ENCODE data around the gene SLC12A7.

The SLC12A7 gene

GRCh38 chr5:1040571-1040970 is 71.3 kb downstream of the SLC12A7 start:
- TF ChIP-seq, protein P1, sequence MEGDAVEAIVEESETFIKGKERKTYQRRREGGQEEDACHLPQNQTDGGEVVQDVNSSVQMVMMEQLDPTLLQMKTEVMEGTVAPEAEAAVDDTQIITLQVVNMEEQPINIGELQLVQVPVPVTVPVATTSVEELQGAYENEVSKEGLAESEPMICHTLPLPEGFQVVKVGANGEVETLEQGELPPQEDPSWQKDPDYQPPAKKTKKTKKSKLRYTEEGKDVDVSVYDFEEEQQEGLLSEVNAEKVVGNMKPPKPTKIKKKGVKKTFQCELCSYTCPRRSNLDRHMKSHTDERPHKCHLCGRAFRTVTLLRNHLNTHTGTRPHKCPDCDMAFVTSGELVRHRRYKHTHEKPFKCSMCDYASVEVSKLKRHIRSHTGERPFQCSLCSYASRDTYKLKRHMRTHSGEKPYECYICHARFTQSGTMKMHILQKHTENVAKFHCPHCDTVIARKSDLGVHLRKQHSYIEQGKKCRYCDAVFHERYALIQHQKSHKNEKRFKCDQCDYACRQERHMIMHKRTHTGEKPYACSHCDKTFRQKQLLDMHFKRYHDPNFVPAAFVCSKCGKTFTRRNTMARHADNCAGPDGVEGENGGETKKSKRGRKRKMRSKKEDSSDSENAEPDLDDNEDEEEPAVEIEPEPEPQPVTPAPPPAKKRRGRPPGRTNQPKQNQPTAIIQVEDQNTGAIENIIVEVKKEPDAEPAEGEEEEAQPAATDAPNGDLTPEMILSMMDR (IDR thresholded peaks at IDR 0.05; ENCODE audit: low read depth, low read length, missing control alignments), result no peak
- Histone ChIP-seq H3K36me3 (replicated peaks) (no peaks in the 10 kb centered on the region), H3K27me3 (replicated peaks) (no peaks in the 10 kb centered on the region), H3K4me3 (ENCODE audit: low read depth, low read length) (no peak overlapping the region), H3K27ac (no peak overlapping the region)
- no peak for DNase-seq
- in situ Hi-C loops (cut with HindIII; ENCODE audit: low pct_ligation_motif_present, low sequenced_read_pairs), result no loop called here

- Histone ChIP-seq H3K27me3 (replicated peaks) (no peaks in the 10 kb centered on the region), H3K27ac (no peak overlapping the region), H3K36me3 (replicated peaks) (no peaks in the 10 kb centered on the region), H3K4me3 (ENCODE audit: low read depth, low read length) (no peak overlapping the region)
- in situ Hi-C loops (cut with HindIII; ENCODE audit: low pct_ligation_motif_present, low sequenced_read_pairs), result no loop called here
- DNase-seq, result no peak
- TF ChIP-seq, protein P1 (IDR thresholded peaks at IDR 0.05; ENCODE audit: low read depth, low read length, missing control alignments), result no peak
Measured at GRCh38 chr5:1039706-1040260, 72.1 kb downstream of the SLC12A7 start.

- Histone ChIP-seq H3K4me3 (ENCODE audit: low read depth, low read length) (no peak overlapping the region), H3K36me3 (replicated peaks) (no peaks in the 10 kb centered on the region), H3K27ac (no peak overlapping the region), H3K27me3 (replicated peaks) (no peaks in the 10 kb centered on the region)
- in situ Hi-C loops (cut with HindIII; ENCODE audit: low pct_ligation_motif_present, low sequenced_read_pairs), result no loop called here
- no peak for DNase-seq
- TF ChIP-seq, protein P1 (IDR thresholded peaks at IDR 0.05; ENCODE audit: low read depth, low read length, missing control alignments), result no peak
Measured at GRCh38 chr5:1039210-1039548, 72.7 kb downstream of the SLC12A7 start.

DNA sequence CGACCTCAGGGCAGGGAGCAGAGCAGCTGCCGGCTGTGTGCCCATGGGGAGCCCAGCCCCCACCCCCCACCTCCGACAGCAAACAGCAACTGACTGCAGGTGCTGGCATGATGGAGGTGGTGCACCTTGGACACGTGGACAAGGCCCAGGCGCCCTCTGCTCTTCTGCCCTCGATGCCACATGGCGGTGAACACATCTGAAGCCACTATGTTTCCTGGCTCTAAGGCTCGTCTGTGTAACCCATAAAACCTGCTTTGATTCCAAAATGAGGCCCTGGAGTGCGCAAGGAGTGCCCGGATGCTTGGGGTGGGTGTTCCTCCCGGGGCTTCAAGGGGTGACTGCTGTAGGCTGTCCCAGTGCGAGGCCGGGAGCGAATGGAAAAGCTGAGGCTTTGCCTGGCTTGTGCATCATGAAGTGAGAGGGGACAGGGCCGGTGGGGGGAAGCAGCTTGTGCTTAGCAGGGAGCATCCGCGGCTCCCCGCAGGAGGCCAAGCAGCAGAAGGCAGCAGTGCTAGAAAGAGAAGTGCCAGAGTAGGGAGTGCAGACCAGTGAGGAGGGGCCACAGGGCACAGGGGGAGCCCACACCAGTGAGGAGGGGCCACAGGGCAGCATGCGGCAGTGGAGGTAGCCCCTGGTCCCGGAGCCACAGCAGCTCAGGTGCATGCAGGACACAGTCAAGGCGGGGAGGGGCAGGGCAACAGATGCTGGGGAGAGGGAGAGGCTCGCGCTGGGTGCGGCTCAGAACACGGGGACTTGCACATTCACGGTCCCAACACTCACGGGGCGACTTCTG is 73.2 kb downstream of the SLC12A7 start:
- in situ Hi-C loops (cut with HindIII; ENCODE audit: low pct_ligation_motif_present, low sequenced_read_pairs), result no loop called here
- DNase-seq, result no peak
- Histone ChIP-seq H3K27me3 (replicated peaks) (no peaks in the 10 kb centered on the region), H3K27ac (no peak overlapping the region), H3K36me3 (replicated peaks) (no peaks in the 10 kb centered on the region), H3K4me3 (ENCODE audit: low read depth, low read length) (no peak overlapping the region)
- TF ChIP-seq, protein P1 (IDR thresholded peaks at IDR 0.05; ENCODE audit: low read depth, low read length, missing control alignments), result no peak

GRCh38 chr5:1037671-1038416 is 74.0 kb downstream of the SLC12A7 start:
- Histone ChIP-seq H3K27me3 (replicated peaks) (no peaks in the 10 kb centered on the region), H3K36me3 (replicated peaks) (no peaks in the 10 kb centered on the region), H3K4me3 (ENCODE audit: low read depth, low read length) (no peak overlapping the region), H3K27ac (no peak overlapping the region)
- no peak for DNase-seq
- in situ Hi-C loops (cut with HindIII; ENCODE audit: low pct_ligation_motif_present, low sequenced_read_pairs), result no loop called here
- TF ChIP-seq, protein P1 (IDR thresholded peaks at IDR 0.05; ENCODE audit: low read depth, low read length, missing control alignments), result no peak

All from brain microvascular endothelial cell (primary cell).